ENCODE measurements around the gene UQCR10.

GRCh38 chr22:29817724-29818123, 50.6 kb downstream of the UQCR10 start:
- TF ChIP-seq, protein P1, sequence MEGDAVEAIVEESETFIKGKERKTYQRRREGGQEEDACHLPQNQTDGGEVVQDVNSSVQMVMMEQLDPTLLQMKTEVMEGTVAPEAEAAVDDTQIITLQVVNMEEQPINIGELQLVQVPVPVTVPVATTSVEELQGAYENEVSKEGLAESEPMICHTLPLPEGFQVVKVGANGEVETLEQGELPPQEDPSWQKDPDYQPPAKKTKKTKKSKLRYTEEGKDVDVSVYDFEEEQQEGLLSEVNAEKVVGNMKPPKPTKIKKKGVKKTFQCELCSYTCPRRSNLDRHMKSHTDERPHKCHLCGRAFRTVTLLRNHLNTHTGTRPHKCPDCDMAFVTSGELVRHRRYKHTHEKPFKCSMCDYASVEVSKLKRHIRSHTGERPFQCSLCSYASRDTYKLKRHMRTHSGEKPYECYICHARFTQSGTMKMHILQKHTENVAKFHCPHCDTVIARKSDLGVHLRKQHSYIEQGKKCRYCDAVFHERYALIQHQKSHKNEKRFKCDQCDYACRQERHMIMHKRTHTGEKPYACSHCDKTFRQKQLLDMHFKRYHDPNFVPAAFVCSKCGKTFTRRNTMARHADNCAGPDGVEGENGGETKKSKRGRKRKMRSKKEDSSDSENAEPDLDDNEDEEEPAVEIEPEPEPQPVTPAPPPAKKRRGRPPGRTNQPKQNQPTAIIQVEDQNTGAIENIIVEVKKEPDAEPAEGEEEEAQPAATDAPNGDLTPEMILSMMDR (IDR thresholded peaks at IDR 0.05) = no peak
- no peak for TF ChIP-seq POLR2A (IDR thresholded peaks at IDR 0.05)

Measured in transverse colon (tissue), 3 donors.